ENCODE measurements around the gene TMEM270.

Gene TMEM270

GRCh38 chr7:73838642-73839041, 22.3 kb upstream of the TMEM270 start:
- no peak for DNase-seq
- H3K36me3 Mint-ChIP-seq (ENCODE audit: low read depth): no peaks in the 10 kb centered on the region
- H3K9me3 Mint-ChIP-seq: peaks cover 15% of the 10 kb centered on the region
- TF ChIP-seq, protein P1, sequence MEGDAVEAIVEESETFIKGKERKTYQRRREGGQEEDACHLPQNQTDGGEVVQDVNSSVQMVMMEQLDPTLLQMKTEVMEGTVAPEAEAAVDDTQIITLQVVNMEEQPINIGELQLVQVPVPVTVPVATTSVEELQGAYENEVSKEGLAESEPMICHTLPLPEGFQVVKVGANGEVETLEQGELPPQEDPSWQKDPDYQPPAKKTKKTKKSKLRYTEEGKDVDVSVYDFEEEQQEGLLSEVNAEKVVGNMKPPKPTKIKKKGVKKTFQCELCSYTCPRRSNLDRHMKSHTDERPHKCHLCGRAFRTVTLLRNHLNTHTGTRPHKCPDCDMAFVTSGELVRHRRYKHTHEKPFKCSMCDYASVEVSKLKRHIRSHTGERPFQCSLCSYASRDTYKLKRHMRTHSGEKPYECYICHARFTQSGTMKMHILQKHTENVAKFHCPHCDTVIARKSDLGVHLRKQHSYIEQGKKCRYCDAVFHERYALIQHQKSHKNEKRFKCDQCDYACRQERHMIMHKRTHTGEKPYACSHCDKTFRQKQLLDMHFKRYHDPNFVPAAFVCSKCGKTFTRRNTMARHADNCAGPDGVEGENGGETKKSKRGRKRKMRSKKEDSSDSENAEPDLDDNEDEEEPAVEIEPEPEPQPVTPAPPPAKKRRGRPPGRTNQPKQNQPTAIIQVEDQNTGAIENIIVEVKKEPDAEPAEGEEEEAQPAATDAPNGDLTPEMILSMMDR (IDR thresholded peaks at IDR 0.05): no peak
- H3K4me1 Mint-ChIP-seq: peaks cover 24% of the 10 kb centered on the region
- H3K27me3 Mint-ChIP-seq (ENCODE audit: low read depth, poor library complexity): peaks cover 6% of the 10 kb centered on the region
- H3K27ac Mint-ChIP-seq: peak overlapping the region; percentile 30
- no peak overlapping the region for H3K4me3 Mint-ChIP-seq

GRCh38 chr7:73839290-73839689, 21.7 kb upstream of the TMEM270 start:
- no peak for DNase-seq
- H3K36me3 Mint-ChIP-seq (ENCODE audit: low read depth): no peaks in the 10 kb centered on the region

DNA sequence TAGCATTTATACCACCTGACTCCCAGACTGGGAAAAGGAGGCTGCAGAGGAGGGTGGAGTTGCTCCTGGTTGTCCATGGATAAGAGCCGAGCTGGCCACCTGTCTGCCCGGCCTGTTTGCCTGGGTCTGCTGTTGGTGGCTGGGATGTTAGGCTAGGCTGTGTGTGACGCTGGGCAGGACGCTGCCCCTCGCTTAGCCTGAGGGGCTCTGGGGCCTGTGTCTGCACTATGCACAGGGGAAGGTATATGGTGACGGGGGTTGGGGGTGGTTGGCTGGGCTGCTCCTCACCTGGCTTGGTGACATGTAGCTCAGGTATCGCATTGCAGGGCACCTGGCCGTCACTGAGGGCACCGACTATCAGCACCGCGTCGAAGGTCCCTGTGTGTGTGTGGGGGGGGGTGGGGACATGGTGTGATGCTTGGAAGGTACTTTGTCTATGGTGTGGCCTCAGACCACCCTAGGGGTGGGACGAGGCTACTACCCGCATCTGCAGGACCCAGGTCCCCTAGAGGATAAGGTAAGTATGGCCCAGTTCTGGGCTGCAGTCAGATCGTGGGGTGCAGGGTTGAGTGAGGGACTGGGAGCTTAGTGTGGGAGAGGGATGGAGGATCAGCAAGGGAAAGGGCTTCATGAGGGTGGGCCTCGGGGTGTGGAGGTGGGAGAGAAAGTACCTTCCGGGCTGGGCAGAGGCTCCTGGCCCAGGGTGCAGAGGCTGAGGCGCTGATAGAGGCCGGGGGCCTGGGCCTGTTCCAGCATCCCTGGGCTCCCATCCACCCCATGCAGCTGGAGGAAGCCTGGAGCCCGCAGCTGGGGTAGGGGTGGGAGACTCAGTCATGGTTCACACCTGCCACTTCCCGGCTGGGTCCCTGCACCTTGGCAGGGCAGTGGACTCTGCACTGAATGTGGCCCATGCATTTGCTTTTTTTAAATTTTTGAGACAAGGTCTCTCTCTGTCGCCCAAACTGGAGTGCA, 20.9 kb upstream of the TMEM270 start:
- TF ChIP-seq, protein P1 (IDR thresholded peaks at IDR 0.05): no peak
- H3K4me3 Mint-ChIP-seq: no peak overlapping the region
- DNase-seq: no peak
- H3K27me3 Mint-ChIP-seq (ENCODE audit: low read depth, poor library complexity): peaks cover 8% of the 10 kb centered on the region
- peaks cover 35% of the 10 kb centered on the region for H3K4me1 Mint-ChIP-seq
- H3K27ac Mint-ChIP-seq: no peak overlapping the region
- peaks cover 11% of the 10 kb centered on the region for H3K9me3 Mint-ChIP-seq
- no peaks in the 10 kb centered on the region for H3K36me3 Mint-ChIP-seq (ENCODE audit: low read depth)

More at GRCh38 chr7:73839290-73839689, 21.7 kb upstream of the TMEM270 start:
- TF ChIP-seq, protein P1 (IDR thresholded peaks at IDR 0.05): no peak
- H3K27ac Mint-ChIP-seq: no peak overlapping the region
- peaks cover 8% of the 10 kb centered on the region for H3K27me3 Mint-ChIP-seq (ENCODE audit: low read depth, poor library complexity)
- H3K9me3 Mint-ChIP-seq: peaks cover 14% of the 10 kb centered on the region
- H3K4me3 Mint-ChIP-seq: no peak overlapping the region
- peaks cover 29% of the 10 kb centered on the region for H3K4me1 Mint-ChIP-seq

DNA sequence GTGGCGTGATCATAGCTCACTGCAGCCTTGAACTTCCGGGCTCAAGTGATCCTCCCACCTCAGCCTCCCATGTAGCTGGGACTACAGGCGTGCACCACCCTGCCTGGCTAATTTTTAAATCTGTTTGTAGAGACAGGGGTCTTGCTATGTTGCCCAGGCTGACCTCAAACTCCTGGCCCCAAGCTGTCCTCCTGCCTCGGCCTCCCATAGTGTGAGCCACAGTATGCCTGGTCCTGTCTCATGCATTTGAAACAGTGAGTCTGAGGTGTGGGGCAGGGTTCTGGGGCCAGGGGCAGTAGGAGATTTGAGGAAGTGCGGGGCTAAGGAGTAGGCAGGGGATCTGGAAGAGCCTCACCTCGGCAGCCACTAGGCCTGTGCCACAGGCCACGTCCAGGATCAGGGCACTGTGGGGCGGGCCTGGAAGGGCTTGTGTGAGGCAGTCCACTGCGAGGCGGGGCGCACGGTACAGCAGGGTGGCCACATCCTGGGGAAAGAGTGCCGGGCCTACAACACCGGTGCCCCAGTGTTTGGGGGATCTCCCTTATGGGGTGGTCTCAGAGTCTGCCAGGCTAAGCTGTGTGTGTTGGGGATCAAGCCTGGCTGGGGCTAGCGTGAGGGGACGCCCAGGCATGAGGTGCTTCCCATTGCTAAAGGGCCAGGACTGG, 20.1 kb upstream of the TMEM270 start:
- no peak for DNase-seq
- H3K27ac Mint-ChIP-seq: no peak overlapping the region
- no peaks in the 10 kb centered on the region for H3K36me3 Mint-ChIP-seq (ENCODE audit: low read depth)
- H3K9me3 Mint-ChIP-seq: peaks cover 11% of the 10 kb centered on the region
- peaks cover 44% of the 10 kb centered on the region for H3K4me1 Mint-ChIP-seq
- H3K4me3 Mint-ChIP-seq: peak overlapping the region; percentile 55
- TF ChIP-seq, protein P1 (IDR thresholded peaks at IDR 0.05): no peak
- H3K27me3 Mint-ChIP-seq (ENCODE audit: low read depth, poor library complexity): peaks cover 8% of the 10 kb centered on the region

DNA sequence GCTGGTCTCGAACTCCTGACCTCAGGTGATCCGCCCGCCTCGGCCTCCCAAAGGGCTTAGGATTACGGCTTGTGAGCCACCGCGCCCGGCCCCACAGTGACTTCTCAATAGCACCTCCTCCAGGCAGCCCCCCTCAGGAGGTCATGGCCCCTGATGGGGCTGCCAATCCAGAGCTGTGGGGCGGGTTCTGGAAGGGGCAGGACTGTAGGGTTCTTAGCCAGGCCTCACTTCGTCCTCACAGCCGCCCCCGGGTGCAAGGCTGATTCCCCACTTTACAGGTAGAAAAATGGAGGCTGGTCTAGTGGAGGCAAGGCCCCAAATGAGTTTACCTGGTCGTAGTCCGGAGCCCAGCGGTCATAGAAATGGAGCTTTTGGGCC, 19.3 kb upstream of the TMEM270 start:
- Mint-ChIP-seq H3K36me3 (ENCODE audit: low read depth) (no peaks in the 10 kb centered on the region), H3K27ac (no peak overlapping the region), H3K9me3 (peaks cover 11% of the 10 kb centered on the region), H3K4me3 (peak overlapping the region; percentile 83), H3K27me3 (ENCODE audit: low read depth, poor library complexity) (peaks cover 8% of the 10 kb centered on the region), H3K4me1 (peaks cover 50% of the 10 kb centered on the region)
- no peak for DNase-seq
- TF ChIP-seq, protein P1 (IDR thresholded peaks at IDR 0.05): no peak
